H7 (cell line): ENCODE data around the gene DMC1. TPM values are rescaled to one million over a fixed set of nuclear protein-coding genes. Genes with fewer than 3 reads are reported as not detected.

ENCODE experiments used
- DNase-seq: peaks from one replicate; pipeline ENCODE4 v3.0.0; 2012
- H3K27me3 ChIP-seq: 2 replicates; pipeline ENCODE4 v1.6.0; 2011; ENCODE audit warnings: mild to moderate bottlenecking, low read length; ENCODE audit not compliant: control insufficient read depth, insufficient read depth
- H3K36me3 ChIP-seq: replicated peaks from 2 replicates; pipeline ENCODE4 v1.5.1; 2011; ENCODE audit warnings: low read length; ENCODE audit not compliant: control insufficient read depth, insufficient read depth
- H3K4me3 ChIP-seq: 2 replicates; pipeline ENCODE4 v1.5.1; 2011; ENCODE audit warnings: low read depth, mild to moderate bottlenecking, control low read depth, low read length, moderate library complexity; ENCODE audit not compliant: insufficient read depth
- total RNA-seq: library from RNA; depleted of rRNA; stranded (reverse); fragments of >200 nt; shearing (Covaris generic); gene quantifications from 2 replicates; pipeline ENCODE4 v1.2.3, GENCODE V29; 2014

DMC1 gene
- total RNA-seq, 1 experiment from 2014 or later = 9.8 TPM

DNA sequence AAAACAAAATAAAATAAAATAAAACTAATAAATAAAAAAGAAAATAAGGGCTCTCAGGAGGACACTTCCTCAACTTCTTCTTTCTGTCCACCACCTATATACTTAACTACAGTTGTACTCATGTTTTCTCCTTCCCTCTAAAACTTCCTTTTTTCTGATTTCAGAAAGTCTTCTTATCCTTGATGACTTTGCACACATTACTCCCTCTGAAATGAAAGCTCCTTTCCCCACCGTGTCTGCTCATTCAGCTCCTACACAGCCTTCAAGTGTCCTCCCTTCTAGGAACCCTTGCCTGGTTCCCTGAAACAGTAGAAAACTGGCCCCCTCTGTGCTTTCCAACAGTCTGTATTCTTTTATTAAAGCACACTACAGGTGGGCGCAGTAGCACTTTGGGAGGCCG lies 45.6 kb downstream of the DMC1 start:
- no peaks in the 10 kb centered on the region for H3K36me3 ChIP-seq
- DNase-seq = no peak
- H3K27me3 ChIP-seq = no peaks in the 10 kb centered on the region
- H3K4me3 ChIP-seq = no peak overlapping the region

DNA sequence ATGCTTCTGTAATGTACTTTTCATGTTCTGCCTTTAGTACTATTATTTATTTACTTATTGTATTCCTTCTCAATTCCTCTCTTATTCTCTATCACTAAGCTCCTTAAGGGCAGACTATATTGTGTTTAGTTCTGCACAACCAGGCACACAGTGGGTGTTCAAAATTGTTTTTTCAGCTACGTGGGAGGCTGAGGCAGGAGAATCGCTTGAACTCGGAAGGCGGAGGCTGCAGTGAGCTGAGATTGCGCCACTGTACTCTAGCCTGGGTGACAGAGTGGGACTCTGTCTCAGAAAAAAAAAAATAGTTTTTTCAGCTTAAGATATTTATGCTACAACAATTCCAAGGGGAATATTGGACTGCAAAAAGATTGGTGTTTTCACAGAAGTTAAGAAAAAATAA lies 46.5 kb downstream of the DMC1 start:
- H3K27me3 ChIP-seq = no peaks in the 10 kb centered on the region
- no peak overlapping the region for H3K4me3 ChIP-seq
- DNase-seq = no peak
- H3K36me3 ChIP-seq = no peaks in the 10 kb centered on the region

DNA sequence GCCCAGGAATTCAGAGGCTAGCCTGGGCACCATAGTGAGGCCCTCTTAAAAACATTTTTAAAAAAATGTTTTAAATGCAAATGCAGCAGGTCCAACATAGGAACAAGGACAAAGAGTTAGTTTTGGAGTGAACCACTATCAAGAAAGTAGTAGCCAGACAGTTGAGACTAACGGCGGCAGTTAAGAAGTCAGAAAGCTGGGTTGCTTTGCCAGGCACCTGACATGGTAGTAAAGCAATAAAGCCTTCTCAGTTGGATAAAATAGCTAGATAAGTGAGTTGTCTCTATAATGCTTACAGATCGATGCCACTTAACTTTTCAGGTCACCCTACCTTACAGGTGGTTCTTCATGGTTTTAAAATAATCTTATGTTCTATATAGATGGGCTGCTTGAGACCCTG lies 47.0 kb downstream of the DMC1 start:
- Histone ChIP-seq H3K36me3 (no peaks in the 10 kb centered on the region), H3K4me3 (no peak overlapping the region), H3K27me3 (no peaks in the 10 kb centered on the region)
- no peak for DNase-seq

DNA sequence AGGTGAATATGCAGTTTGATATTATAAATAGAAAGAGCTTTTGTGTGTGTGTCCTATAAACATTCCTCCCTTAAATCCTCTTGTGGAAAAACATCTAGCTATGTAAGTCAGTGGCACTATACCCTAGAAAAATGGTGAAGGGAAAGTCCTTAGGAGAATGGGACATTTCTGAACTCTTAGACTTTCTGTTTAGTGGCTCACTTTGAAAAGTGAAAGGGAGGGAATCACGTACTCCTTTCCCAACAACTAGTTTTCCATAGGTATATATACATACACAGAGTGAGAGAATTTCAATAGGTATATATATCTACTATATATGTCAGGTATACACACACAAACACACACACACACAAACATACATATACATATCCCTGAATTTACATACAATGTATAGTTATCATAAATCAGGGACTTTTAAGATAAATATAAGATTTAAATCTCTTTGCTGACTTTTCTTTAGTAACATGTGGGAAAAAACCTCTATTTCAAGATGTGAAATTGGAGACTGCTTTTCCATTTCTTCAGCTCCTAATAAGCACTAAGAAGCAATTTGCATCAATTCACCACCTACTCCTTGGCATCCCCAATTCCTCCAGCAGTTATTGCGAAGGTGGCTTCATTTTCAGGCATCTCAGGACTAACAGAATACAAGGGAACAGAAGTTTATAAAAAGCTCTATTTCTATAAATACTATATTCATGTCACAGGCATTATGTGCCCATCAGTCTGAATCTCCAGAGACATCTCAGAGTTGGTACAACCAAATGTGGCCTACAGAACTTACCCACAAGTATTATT lies 50.3 kb downstream of the DMC1 start:
- Histone ChIP-seq H3K36me3 (no peaks in the 10 kb centered on the region), H3K27me3 (no peaks in the 10 kb centered on the region), H3K4me3 (no peak overlapping the region)
- DNase-seq = no peak

DNA sequence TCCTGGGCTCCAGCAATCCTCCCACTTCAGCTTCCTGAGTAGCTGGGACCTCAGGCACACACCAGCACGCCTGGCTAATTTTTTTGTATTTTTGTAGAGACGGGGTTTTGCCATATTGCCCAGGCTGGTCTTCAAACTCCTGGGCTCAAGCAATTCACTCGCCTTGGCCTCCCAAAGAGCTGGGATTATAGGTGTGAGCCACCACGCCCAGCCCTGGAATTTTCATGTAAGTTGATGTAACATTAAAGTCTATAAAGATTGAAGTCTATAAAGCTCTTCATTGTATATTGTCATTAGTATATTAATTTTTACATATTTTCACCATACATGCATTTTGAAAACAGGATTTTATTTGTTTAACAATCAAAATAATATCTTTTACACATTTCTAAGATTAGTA lies 51.4 kb downstream of the DMC1 start:
- H3K4me3 ChIP-seq = no peak overlapping the region
- no peaks in the 10 kb centered on the region for H3K27me3 ChIP-seq
- no peaks in the 10 kb centered on the region for H3K36me3 ChIP-seq
- no peak for DNase-seq

DNA sequence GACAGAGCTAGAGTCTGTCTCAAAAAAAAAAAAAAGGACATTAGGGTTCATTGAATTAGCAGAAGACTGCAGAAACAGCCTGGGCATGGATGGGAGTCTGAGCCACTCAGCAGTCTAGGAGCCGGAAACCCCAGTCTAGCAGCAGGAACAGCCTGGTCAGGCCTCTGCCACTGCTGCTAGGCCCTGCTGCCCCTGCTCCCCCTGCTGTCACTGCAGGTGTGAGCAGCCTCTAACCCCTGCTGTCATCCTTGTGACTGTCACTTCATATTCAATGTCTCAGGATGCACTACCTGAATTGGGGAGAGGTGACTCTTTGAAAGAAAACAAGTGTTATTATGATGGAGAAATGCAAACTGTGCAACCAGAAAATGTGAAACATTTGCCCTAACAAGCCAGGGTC lies 56.9 kb downstream of the DMC1 start:
- no peak overlapping the region for H3K4me3 ChIP-seq
- no peaks in the 10 kb centered on the region for H3K27me3 ChIP-seq
- DNase-seq = peak; percentile 69
- no peaks in the 10 kb centered on the region for H3K36me3 ChIP-seq

DNA sequence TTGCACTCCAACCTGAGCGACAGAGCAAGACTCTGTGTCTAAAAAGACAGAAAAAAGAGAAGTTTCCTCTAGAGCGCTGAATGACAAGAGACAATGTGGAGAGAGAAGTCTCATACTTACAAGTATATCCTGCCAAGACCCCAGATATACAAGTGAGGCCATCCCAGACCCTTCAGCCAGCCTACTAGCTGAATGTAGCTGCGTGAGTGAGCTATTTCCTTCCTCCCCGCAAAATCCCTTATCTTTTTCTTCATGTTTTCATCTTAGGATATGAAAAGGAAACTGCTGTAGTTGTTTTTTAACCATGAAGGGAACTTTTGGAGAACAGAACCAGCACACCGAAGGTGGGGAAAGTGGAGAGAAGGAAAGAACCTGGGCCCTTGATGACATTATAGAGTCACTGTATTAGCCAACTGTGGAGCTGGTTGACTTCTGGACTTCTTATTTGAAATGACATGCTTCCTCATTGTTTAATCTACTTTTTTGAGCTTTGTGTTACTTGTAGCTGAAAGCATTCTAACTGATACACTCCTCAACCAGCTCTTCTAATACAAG lies 59.5 kb downstream of the DMC1 start:
- no peaks in the 10 kb centered on the region for H3K27me3 ChIP-seq
- DNase-seq = no peak
- no peaks in the 10 kb centered on the region for H3K36me3 ChIP-seq

DNA sequence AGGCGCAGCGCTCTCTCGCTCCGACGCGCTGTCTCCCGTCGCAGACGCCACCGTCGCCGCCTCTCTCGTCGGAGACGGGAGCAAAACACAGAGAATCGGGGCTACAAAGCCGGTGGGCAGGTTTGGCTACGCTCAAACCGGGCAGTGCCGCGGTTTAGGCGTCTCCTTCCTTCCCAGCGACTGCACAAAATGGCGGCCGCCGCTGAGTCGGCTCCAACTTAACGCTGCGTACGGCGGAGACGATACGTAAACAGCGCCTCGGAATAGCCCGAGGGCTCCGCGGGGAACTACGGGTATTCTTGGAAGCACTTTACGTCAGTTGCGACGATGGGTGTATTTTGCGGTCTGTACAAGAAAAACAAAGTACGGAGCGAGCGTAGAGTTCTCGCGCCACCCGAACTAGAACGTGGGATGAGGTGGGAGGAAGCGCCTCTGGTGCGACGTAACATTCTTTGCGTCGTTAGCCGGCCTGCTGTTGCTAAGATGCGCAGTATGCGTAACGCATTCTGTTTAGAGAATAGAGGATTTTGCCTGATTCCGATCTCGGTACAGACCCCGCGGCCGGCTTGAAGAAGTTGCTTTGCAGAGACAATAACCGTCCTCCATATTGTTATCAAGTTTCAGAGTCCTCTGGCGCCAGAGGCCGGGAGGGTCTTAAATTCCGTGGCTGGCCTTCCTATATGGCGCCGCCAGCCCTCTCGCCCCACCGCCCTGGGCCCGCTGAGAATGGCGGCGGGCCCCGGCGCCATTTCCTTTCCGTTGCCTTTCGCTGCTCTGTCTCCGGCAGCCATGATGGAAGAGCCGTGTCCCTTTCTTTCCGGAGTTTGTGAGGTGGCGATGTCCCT lies 63.6 kb downstream of the DMC1 start, which contains the start of gene DDX17:
Gene DDX17 (minus strand): TSS at position 194 of the 845 bp plus-strand sequence.
- H3K4me3 ChIP-seq = peak within 1 kb of the TSS; percentile 94
- H3K36me3 ChIP-seq = peaks cover 12% of the 10 kb centered on the region
- no peaks in the 10 kb centered on the region for H3K27me3 ChIP-seq
- peak; percentile 93 for DNase-seq

More for the DNA sequence above, 59.5 kb downstream of the DMC1 start:
- H3K4me3 ChIP-seq = no peak overlapping the region

DNA sequence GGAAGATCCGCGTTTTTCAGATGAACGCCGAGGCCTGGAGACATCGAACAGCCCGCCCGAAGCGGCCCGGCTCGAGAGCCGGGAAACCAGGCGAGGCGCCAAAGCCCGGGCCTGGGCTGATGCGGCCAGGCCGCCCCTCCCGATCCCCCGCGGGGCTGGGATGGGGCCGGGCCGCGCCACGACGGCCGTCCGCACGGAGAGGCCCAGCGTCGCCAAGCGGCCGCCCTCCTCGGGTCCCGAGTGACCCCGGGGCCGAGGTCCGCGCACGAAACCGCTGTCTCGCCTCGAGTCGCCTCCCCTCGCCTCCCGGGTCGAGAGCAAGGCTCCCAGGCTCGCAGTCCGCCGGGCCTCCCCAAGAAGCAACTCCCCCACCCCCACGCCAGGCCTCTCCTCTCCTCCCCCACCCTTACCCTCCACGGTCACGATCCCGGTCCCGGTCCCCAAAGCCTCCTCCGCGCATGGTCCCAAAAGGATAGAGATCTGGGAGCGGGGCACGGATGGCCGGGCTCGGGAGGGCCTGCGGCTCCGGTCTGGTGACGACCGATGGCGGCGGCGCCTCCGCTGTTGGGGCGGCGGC lies 64.4 kb downstream of the DMC1 start:
- peak; percentile 90 for DNase-seq
- H3K36me3 ChIP-seq = peaks cover 15% of the 10 kb centered on the region
- H3K27me3 ChIP-seq = no peaks in the 10 kb centered on the region
- H3K4me3 ChIP-seq = peak overlapping the region; percentile 94

DNA sequence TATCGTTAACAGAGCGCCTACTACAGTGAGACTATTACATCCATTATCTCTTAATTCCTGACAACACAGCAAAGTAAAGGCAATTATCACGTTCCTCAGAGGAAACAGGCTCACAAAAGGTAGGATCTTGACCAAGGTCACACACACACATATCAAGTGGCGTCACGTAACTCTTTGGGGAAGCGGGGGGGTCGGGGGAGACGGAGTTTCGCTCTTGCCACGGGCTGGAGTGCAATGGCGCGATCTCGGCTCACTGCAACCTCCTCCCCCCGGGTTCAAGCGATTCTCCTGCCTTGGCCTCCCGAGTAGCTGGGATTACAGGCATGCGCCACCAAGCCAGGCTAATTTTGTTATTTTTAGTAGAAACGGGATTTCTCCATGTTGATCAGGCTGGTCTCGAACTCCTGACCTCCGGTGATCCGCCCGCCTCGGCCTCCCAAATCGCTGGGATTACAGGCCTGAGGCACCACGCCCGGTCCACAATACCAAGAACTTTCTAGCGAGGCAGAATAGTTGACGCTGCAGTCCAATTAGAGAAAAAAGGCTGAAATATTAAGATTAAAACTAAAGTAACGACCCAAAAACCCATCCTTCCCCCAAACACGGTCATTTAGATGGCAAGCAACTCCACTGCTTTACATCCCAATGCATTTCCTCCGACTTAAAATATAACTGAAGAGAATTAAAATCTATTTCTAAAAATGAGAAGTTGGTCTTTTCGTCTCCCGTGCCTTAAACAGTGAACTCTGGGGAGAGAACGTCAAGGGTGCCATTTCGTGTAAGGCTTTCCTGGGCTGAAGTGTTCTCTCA lies 65.0 kb downstream of the DMC1 start:
- H3K27me3 ChIP-seq = no peaks in the 10 kb centered on the region
- H3K36me3 ChIP-seq = peaks cover 19% of the 10 kb centered on the region
- H3K4me3 ChIP-seq = peak overlapping the region; percentile 94
- DNase-seq = peak; percentile 51

DNA sequence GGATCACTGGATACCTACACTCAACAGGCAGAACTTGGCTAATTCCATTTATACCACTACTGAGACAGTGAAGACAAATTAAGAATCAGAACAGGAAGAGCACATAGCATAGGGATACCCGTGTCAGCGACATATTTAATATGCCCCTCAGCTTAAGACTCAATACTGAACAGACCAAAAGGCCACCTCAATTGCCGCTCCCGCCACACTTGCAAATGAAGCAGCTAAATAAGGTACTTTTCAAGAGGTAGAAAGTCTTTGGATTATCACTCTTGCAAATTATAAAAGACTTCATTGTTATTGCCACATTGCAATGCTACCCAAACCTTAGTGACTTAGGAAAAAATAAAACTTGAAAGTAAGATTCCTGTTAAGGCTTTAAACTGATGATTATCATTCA lies 67.0 kb downstream of the DMC1 start:
- DNase-seq = no peak
- no peak overlapping the region for H3K4me3 ChIP-seq
- H3K27me3 ChIP-seq = no peaks in the 10 kb centered on the region
- peaks cover 34% of the 10 kb centered on the region for H3K36me3 ChIP-seq

DNA sequence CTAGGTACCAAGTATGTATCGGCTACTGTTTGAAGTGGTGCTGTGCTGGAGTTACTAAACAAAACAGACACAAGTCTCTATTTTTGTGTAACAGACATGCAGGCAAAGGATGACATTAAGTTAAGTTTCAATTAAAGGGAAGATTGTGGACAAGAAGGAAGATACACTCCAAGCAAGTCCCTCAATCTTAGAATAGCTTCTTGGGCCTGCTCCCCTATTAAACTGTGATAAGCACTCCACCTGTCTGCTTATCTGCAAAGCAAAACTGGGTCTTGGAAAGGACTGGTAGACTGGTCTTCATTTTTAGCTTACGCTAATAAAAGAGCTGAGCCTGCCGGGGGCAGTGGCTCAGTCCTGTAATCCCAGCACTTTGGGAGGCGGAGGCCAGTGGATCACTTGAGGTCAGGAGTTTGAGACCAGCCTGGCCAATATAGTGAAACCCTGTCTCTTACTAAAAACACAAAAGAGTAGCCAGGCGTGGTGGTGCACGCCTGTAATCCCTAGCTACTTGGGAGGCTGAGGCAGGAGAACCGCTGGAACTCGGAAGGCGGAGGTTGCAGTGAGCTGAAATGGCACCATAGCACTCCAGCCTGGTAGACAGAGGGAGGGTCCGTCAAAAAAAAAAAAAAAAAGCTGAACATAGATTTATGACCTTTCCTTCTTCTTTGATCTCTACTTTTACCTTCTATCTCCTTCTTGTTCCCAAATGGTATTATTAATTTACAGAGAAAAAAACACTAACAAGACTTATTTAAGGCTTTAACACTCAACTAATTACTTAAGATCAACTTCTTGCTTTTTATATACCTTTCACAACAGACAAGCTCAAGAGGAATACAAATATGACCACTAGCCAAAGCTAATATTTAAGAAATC lies 67.9 kb downstream of the DMC1 start:
- no peak for DNase-seq
- Histone ChIP-seq H3K36me3 (peaks cover 39% of the 10 kb centered on the region), H3K27me3 (no peaks in the 10 kb centered on the region), H3K4me3 (no peak overlapping the region)

DNA sequence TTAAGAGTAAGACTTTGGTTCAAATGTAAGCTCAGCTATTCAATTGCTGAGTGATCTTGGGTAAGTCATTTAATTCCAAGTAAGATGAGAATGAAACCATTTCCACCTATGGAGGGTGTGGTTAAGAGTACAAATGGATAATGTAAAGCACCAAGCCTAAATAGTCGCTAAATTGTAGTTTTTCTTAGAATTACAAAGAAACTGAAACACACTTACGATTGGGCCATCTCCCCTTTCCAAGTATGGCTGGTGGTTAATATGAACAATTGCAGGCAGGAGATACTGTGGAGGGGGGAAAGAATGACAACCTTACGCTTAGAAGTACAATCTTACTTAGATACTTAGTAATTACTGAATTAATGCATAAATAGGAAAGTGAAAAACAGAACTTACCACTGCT lies 72.1 kb downstream of the DMC1 start:
- Histone ChIP-seq H3K36me3 (peaks cover 68% of the 10 kb centered on the region), H3K4me3 (no peak overlapping the region)

More for the DNA sequence above, 72.1 kb downstream of the DMC1 start:
- no peak for DNase-seq
- no peaks in the 10 kb centered on the region for H3K27me3 ChIP-seq
